ENCODE results near the gene CFAP97D1. TPM values are rescaled to one million over a fixed set of nuclear protein-coding genes. Genes with fewer than 3 reads are reported as not detected.

Gene CFAP97D1
- total RNA-seq, 2 experiments from 2014 or later = not detected

DNA sequence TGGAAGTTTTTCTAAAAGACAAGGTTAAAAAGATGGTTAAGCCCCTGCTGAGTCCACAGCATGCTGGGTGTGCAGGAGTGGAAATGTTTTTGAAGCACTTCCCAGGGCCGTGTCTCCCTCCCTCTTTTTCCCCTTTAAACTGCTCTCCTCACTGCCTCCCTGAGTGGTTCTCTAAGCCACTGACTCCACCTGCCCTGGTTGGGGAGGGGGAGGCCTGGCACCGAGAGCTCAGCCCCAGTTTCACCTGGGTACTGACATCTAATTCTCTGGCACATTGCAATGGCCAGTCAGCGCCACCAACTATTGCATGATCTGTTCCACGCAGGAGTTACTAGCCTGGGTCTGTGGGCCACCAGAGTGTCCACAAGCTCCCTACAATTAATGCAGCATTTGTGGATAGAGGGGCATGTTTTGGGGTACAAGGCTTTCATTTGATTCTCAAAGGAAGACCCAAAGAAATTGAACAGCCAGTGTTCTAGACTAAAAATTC, 30.0 kb downstream of the CFAP97D1 start:
- Histone ChIP-seq H2AFZ (ENCODE audit: low read length) (no peak overlapping the region), H4K20me1 (ENCODE audit: insufficient read depth, low read length) (no peaks in the 10 kb centered on the region), H3K9me3 (ENCODE audit: low read length) (no peaks in the 10 kb centered on the region), H3K4me3 (ENCODE audit: low read depth, low read length, poor library complexity, severe bottlenecking) (no peak overlapping the region), H3K27ac (ENCODE audit: low read depth, low read length, poor library complexity, severe bottlenecking) (no peak overlapping the region), H3K36me3 (ENCODE audit: insufficient read depth, low read length) (no peaks in the 10 kb centered on the region), H3K79me2 (ENCODE audit: insufficient read depth, low read depth, low read length) (no peaks in the 10 kb centered on the region), H3K4me1 (ENCODE audit: insufficient read depth, low read length, poor library complexity, severe bottlenecking) (no peaks in the 10 kb centered on the region), H3K9me2 (ENCODE audit: insufficient read depth, low read length) (no peaks in the 10 kb centered on the region), H3K4me2 (ENCODE audit: low read length) (no peak overlapping the region)
- ChIA-PET CTCF (ENCODE audit: unreplicated experiment) (no interaction called here), POLR2A (no interaction called here)
- intact Hi-C loops (cut with micrococcal nuclease; ENCODE audit: unreplicated experiment) = no loop called here
- TF ChIP-seq CTCF (conservative IDR thresholded peaks at IDR 0.05; ENCODE audit: low read length) = no peak
- TF ChIP-seq EZH2phosphoT487 (IDR thresholded peaks at IDR 0.05; ENCODE audit: borderline replicate concordance, low read depth, low read length) = no peak
- DNase-seq (ENCODE audit: low spot score) = no peak
- no TSS peak for BruUV-seq (replicated peaks)

GRCh38 chr17:43810823-43811222, 30.6 kb downstream of the CFAP97D1 start:
- CTCF ChIA-PET (ENCODE audit: unreplicated experiment) = no interaction called here
- H3K4me2 ChIP-seq (ENCODE audit: low read length) = no peak overlapping the region
- TF ChIP-seq CTCF (conservative IDR thresholded peaks at IDR 0.05; ENCODE audit: low read length) (no peak), EZH2phosphoT487 (IDR thresholded peaks at IDR 0.05; ENCODE audit: borderline replicate concordance, low read depth, low read length) (no peak)
- H3K9me3 ChIP-seq (ENCODE audit: low read length) = no peaks in the 10 kb centered on the region
- no peak for DNase-seq (ENCODE audit: low spot score)
- intact Hi-C loops (cut with micrococcal nuclease; ENCODE audit: unreplicated experiment) = no loop called here
- no peaks in the 10 kb centered on the region for H4K20me1 ChIP-seq (ENCODE audit: insufficient read depth, low read length)
- no peak overlapping the region for H3K4me3 ChIP-seq (ENCODE audit: low read depth, low read length, poor library complexity, severe bottlenecking)
- POLR2A ChIA-PET = no interaction called here
- no peaks in the 10 kb centered on the region for H3K9me2 ChIP-seq (ENCODE audit: insufficient read depth, low read length)
- H3K4me1 ChIP-seq (ENCODE audit: insufficient read depth, low read length, poor library complexity, severe bottlenecking) = no peaks in the 10 kb centered on the region
- H3K36me3 ChIP-seq (ENCODE audit: insufficient read depth, low read length) = no peaks in the 10 kb centered on the region
- BruUV-seq (replicated peaks) = no TSS peak
- no peak overlapping the region for H3K27ac ChIP-seq (ENCODE audit: low read depth, low read length, poor library complexity, severe bottlenecking)
- no peak overlapping the region for H2AFZ ChIP-seq (ENCODE audit: low read length)
- H3K79me2 ChIP-seq (ENCODE audit: insufficient read depth, low read depth, low read length) = no peaks in the 10 kb centered on the region

GRCh38 chr17:43812396-43813265, 32.4 kb downstream of the CFAP97D1 start:
- BruUV-seq (replicated peaks) = no TSS peak
- no peaks in the 10 kb centered on the region for H3K79me2 ChIP-seq (ENCODE audit: insufficient read depth, low read depth, low read length)
- H3K27ac ChIP-seq (ENCODE audit: low read depth, low read length, poor library complexity, severe bottlenecking) = no peak overlapping the region
- no peaks in the 10 kb centered on the region for H3K36me3 ChIP-seq (ENCODE audit: insufficient read depth, low read length)
- H3K4me1 ChIP-seq (ENCODE audit: insufficient read depth, low read length, poor library complexity, severe bottlenecking) = no peaks in the 10 kb centered on the region
- H3K4me3 ChIP-seq (ENCODE audit: low read depth, low read length, poor library complexity, severe bottlenecking) = no peak overlapping the region
- intact Hi-C loops (cut with micrococcal nuclease; ENCODE audit: unreplicated experiment) = no loop called here
- POLR2A ChIA-PET = interaction anchor here (0.6 kb wide), 1 partner anchor 301 kb away, joined by 5 read pairs; no protein-coding TSS in a partner anchor
- no peak overlapping the region for H3K4me2 ChIP-seq (ENCODE audit: low read length)
- no peak for DNase-seq (ENCODE audit: low spot score)
- CTCF ChIA-PET (ENCODE audit: unreplicated experiment) = no interaction called here
- H3K9me3 ChIP-seq (ENCODE audit: low read length) = no peaks in the 10 kb centered on the region
- no peaks in the 10 kb centered on the region for H4K20me1 ChIP-seq (ENCODE audit: insufficient read depth, low read length)
- TF ChIP-seq EZH2phosphoT487 (IDR thresholded peaks at IDR 0.05; ENCODE audit: borderline replicate concordance, low read depth, low read length) (no peak), CTCF (conservative IDR thresholded peaks at IDR 0.05; ENCODE audit: low read length) (no peak)
- no peaks in the 10 kb centered on the region for H3K9me2 ChIP-seq (ENCODE audit: insufficient read depth, low read length)
- H2AFZ ChIP-seq (ENCODE audit: low read length) = no peak overlapping the region
